Measurements from ENCODE around the gene APOLD1. TPM values are rescaled to one million over a fixed set of nuclear protein-coding genes. Genes with fewer than 3 reads are reported as not detected.

Gene APOLD1
- total RNA-seq, 2 donors from 2014 or later: 1.8 to 3.2 TPM

- H3K4me1 ChIP-seq (ENCODE audit: control insufficient read depth, insufficient read depth, low read length): peaks cover 19% of the 10 kb centered on the region
- no peak for TF ChIP-seq CTCF (conservative IDR thresholded peaks at IDR 0.05)
- peaks cover 45% of the 10 kb centered on the region for H3K4me1 Mint-ChIP-seq
- peak; percentile 9 for DNase-seq
- H3K27me3 ChIP-seq (ENCODE audit: control insufficient read depth, insufficient read depth, low read length, poor library complexity, severe bottlenecking): peaks cover 12% of the 10 kb centered on the region
- no peak overlapping the region for H3K27ac Mint-ChIP-seq
- WGBS, 2 experiments (ENCODE audit: insufficient coverage in 1 of 2, insufficient read length in 1 of 2): 80 to 89% methylated on average over 1 to 4 of the region's 4 CpGs
- no peak overlapping the region for H3K4me3 Mint-ChIP-seq
- H3K27ac ChIP-seq (ENCODE audit: low read depth, low read length): no peak overlapping the region
- no peaks in the 10 kb centered on the region for H3K9me3 Mint-ChIP-seq
- H3K36me3 Mint-ChIP-seq (ENCODE audit: low read depth): no peaks in the 10 kb centered on the region
- no peak overlapping the region for H3K9ac ChIP-seq (ENCODE audit: extremely low read depth, low read length, poor library complexity, severe bottlenecking)
- no peak overlapping the region for H3K4me3 ChIP-seq (ENCODE audit: low read length)
- no peaks in the 10 kb centered on the region for H3K9me3 ChIP-seq (ENCODE audit: control insufficient read depth, low read length)
- no peaks in the 10 kb centered on the region for H3K36me3 ChIP-seq (ENCODE audit: control insufficient read depth, insufficient read depth, low read length)
- H3K27me3 Mint-ChIP-seq (ENCODE audit: insufficient read depth): peaks cover 20% of the 10 kb centered on the region
These were observed 5.5 kb downstream of the APOLD1 start for GRCh38 chr12:12790956-12791355.

- no peak overlapping the region for H3K9ac ChIP-seq (ENCODE audit: extremely low read depth, low read length, poor library complexity, severe bottlenecking)
- DNase-seq: no peak
These were observed 6.4 kb downstream of the APOLD1 start for GRCh38 chr12:12791756-12792369.

GRCh38 chr12:12792421-12792820 lies 7.0 kb downstream of the APOLD1 start:
- no peak overlapping the region for H3K27ac Mint-ChIP-seq
- Histone ChIP-seq H3K9me3 (ENCODE audit: control insufficient read depth, low read length) (peaks cover 5% of the 10 kb centered on the region), H3K27ac (ENCODE audit: low read depth, low read length) (peak overlapping the region; percentile 85), H3K36me3 (ENCODE audit: control insufficient read depth, insufficient read depth, low read length) (no peaks in the 10 kb centered on the region), H3K4me1 (ENCODE audit: control insufficient read depth, insufficient read depth, low read length) (peaks cover 11% of the 10 kb centered on the region), H3K27me3 (ENCODE audit: control insufficient read depth, insufficient read depth, low read length, poor library complexity, severe bottlenecking) (peaks cover 12% of the 10 kb centered on the region), H3K9ac (ENCODE audit: extremely low read depth, low read length, poor library complexity, severe bottlenecking) (no peak overlapping the region), H3K4me3 (ENCODE audit: low read length) (no peak overlapping the region)
- H3K9me3 Mint-ChIP-seq: no peaks in the 10 kb centered on the region
- WGBS, 2 experiments (ENCODE audit: insufficient coverage in 1 of 2, insufficient read length in 1 of 2): 82 to 94% methylated on average over 5 to 6 of the region's 6 CpGs
- H3K36me3 Mint-ChIP-seq (ENCODE audit: low read depth): no peaks in the 10 kb centered on the region
- no peak for TF ChIP-seq CTCF (conservative IDR thresholded peaks at IDR 0.05)
- no peak for DNase-seq
- H3K4me3 Mint-ChIP-seq: no peak overlapping the region
- H3K27me3 Mint-ChIP-seq (ENCODE audit: insufficient read depth): peaks cover 13% of the 10 kb centered on the region
- H3K4me1 Mint-ChIP-seq: peaks cover 41% of the 10 kb centered on the region

More at GRCh38 chr12:12791756-12792369, 6.4 kb downstream of the APOLD1 start:
- Histone ChIP-seq H3K36me3 (ENCODE audit: control insufficient read depth, insufficient read depth, low read length) (no peaks in the 10 kb centered on the region), H3K4me3 (ENCODE audit: low read length) (no peak overlapping the region), H3K27ac (ENCODE audit: low read depth, low read length) (peak overlapping the region; percentile 85), H3K9me3 (ENCODE audit: control insufficient read depth, low read length) (peaks cover 3% of the 10 kb centered on the region), H3K4me1 (ENCODE audit: control insufficient read depth, insufficient read depth, low read length) (peaks cover 14% of the 10 kb centered on the region), H3K27me3 (ENCODE audit: control insufficient read depth, insufficient read depth, low read length, poor library complexity, severe bottlenecking) (peaks cover 12% of the 10 kb centered on the region)
- 67 to 71% methylated on average over 5 to 7 of the region's 7 CpGs for WGBS, 2 experiments (ENCODE audit: insufficient coverage in 1 of 2, insufficient read length in 1 of 2)
- Mint-ChIP-seq H3K27me3 (ENCODE audit: insufficient read depth) (peaks cover 17% of the 10 kb centered on the region), H3K4me1 (peaks cover 40% of the 10 kb centered on the region), H3K27ac (no peak overlapping the region), H3K36me3 (ENCODE audit: low read depth) (no peaks in the 10 kb centered on the region), H3K9me3 (no peaks in the 10 kb centered on the region), H3K4me3 (no peak overlapping the region)
- no peak for TF ChIP-seq CTCF (conservative IDR thresholded peaks at IDR 0.05)
